Keratinocyte (primary cell): Measurements from ENCODE around the gene CMTM7. TPM values are rescaled to one million over a fixed set of nuclear protein-coding genes. Genes with fewer than 3 reads are reported as not detected.
"Not testable (repeated sequence)": the region's sequence is repeated elsewhere in the genome, so short reads cannot be mapped to it uniquely, and the experiment has no call there.

ENCODE experiments used
- DNase-seq: peaks from one replicate; pipeline ENCODE4 v3.0.0-alpha.2; 2011; ENCODE audit warnings: low read depth, missing footprints, low spot score
- FAIRE-seq: peaks from 2 replicates; lab custom pipeline; 2011; peaks lifted over from hg19 to GRCh38; lab: Jason Lieb, UNC
- H2AFZ ChIP-seq: 2 replicates; pipeline ENCODE4 v1.6.0; 2012; ENCODE audit warnings: low read length, control low read depth, inconsistent platforms; ENCODE audit not compliant: control insufficient read depth
- H3K27ac ChIP-seq: 2 replicates; pipeline ENCODE4 v1.5.1; 2011; ENCODE audit warnings: low read length; ENCODE audit not compliant: control insufficient read depth, insufficient read depth
- H3K27me3 ChIP-seq: 3 replicates; pipeline ENCODE4 v1.6.0; 2011; ENCODE audit warnings: low read length; ENCODE audit not compliant: control insufficient read depth, insufficient read depth; ENCODE audit errors: extremely low read depth
- H3K36me3 ChIP-seq, 2 experiments: 2 replicates in 1 of 2; 3 replicates in 1 of 2; pipeline ENCODE4 v1.5.1; 2011; ENCODE audit warnings: low read length in 2 of 2, mild to moderate bottlenecking in 1 of 2; ENCODE audit not compliant: control insufficient read depth in 2 of 2, insufficient read depth in 2 of 2; ENCODE audit errors: extremely low read depth in 1 of 2
- H3K4me1 ChIP-seq: 3 replicates; pipeline ENCODE4 v1.5.1; 2011; ENCODE audit warnings: low read length; ENCODE audit not compliant: control insufficient read depth, insufficient read depth; ENCODE audit errors: extremely low read depth
- H3K4me2 ChIP-seq: 3 replicates; pipeline ENCODE4 v1.6.0; 2011; ENCODE audit warnings: low read depth, low read length; ENCODE audit not compliant: control insufficient read depth, insufficient read depth; ENCODE audit errors: extremely low read depth
- H3K4me3 ChIP-seq, 3 experiments: fragments of 200-600 bp in 1 of 3; sonication (generic) in 1 of 3; 2 replicates in 2 of 3; 3 replicates in 1 of 3; pipeline ENCODE4 v1.5.1; 2011 to 2016; ENCODE audit warnings: low read length in 3 of 3, mild to moderate bottlenecking in 3 of 3, control low read depth in 2 of 3, inconsistent platforms in 1 of 3, low read depth in 1 of 3, mixed read lengths in 1 of 3, mixed run types in 1 of 3, moderate library complexity in 1 of 3; ENCODE audit not compliant: control insufficient read depth in 2 of 3, insufficient read depth in 2 of 3; ENCODE audit errors: extremely low read depth in 1 of 3
- H3K79me2 ChIP-seq: 2 replicates; pipeline ENCODE4 v1.6.0; 2012; ENCODE audit warnings: low read length; ENCODE audit not compliant: control insufficient read depth, insufficient read depth
- H3K9ac ChIP-seq: 3 replicates; pipeline ENCODE4 v1.6.0; 2011; ENCODE audit warnings: low read length; ENCODE audit not compliant: control insufficient read depth, insufficient read depth; ENCODE audit errors: extremely low read depth
- H3K9me1 ChIP-seq: 3 replicates; pipeline ENCODE4 v1.6.0; 2011; ENCODE audit warnings: low read length; ENCODE audit not compliant: control insufficient read depth, insufficient read depth; ENCODE audit errors: extremely low read depth
- H3K9me3 ChIP-seq: 2 replicates; pipeline ENCODE4 v1.5.1; 2012; ENCODE audit warnings: low read depth, low read length; ENCODE audit not compliant: control insufficient read depth
- H4K20me1 ChIP-seq: 3 replicates; pipeline ENCODE4 v1.6.0; 2011; ENCODE audit warnings: low read length; ENCODE audit not compliant: control insufficient read depth, insufficient read depth; ENCODE audit errors: extremely low read depth
- CTCF ChIP-seq, 3 experiments: IDR thresholded peaks in 1 of 3; conservative IDR thresholded peaks in 1 of 3; optimal IDR thresholded peaks in 1 of 3; 2 replicates in 2 of 3; 3 replicates in 1 of 3; pipeline versions ENCODE3 to v1.5.1; 2011; ENCODE audit warnings: low read length in 3 of 3, mild to moderate bottlenecking in 3 of 3, moderate library complexity in 2 of 3, control low read depth in 1 of 3, inconsistent platforms in 1 of 3; ENCODE audit not compliant: insufficient read depth in 2 of 3; ENCODE audit errors: extremely low read depth in 1 of 3
- EZH2 ChIP-seq: IDR thresholded peaks from one replicate; pipeline ENCODE4 v1.6.1; 2012; ENCODE audit warnings: inconsistent platforms, mild to moderate bottlenecking, low read length, moderate library complexity
- dilution Hi-C: fragments of 300-500 bp; cut with MboI; formaldehyde crosslinking; loops from one replicate; pipeline ENCODE4 v1.7.0; 2020; ENCODE audit warnings: low sequenced_read_pairs; ENCODE audit not compliant: extremely low pct_ligation_motif_present
- polyA plus RNA-seq, 5 experiments: library from polyadenylated mRNA; depleted of rRNA in 3 of 5; stranded (reverse) in 3 of 5; stranded (forward) in 1 of 5; unstranded in 1 of 5; fragments of >200 nt; gene quantifications; 1 replicate in 1 of 5; 2 replicates in 3 of 5; 3 replicates in 1 of 5; pipeline versions ENCODE4 v1.2.1 to v1.2.3, GENCODE V29; 2011 to 2012; ENCODE audit warnings: missing spikeins in 2 of 5, low read depth in 1 of 5, low replicate concordance in 1 of 5

Gene CMTM7
- polyA plus RNA-seq, 1 donor (not counting 4 experiments of a cell fraction or from before 2014, with no cell fraction given) = 47.2 TPM

- H3K9me3 ChIP-seq, H3K9me1 ChIP-seq, H3K27ac ChIP-seq, H3K9ac ChIP-seq, H3K79me2 ChIP-seq, H4K20me1 ChIP-seq, dilution Hi-C loops, H3K27me3 ChIP-seq, DNase-seq, H3K4me2 ChIP-seq, H3K4me3 ChIP-seq, H2AFZ ChIP-seq, FAIRE-seq: not testable (repeated sequence)
- H3K36me3 ChIP-seq = peaks cover 0 to 11% of the 10 kb centered on the region in 2 experiments
- peaks cover 29% of the 10 kb centered on the region for H3K4me1 ChIP-seq
These were observed 73.1 kb downstream of the CMTM7 start for GRCh38 chr3:32464726-32465125.

- DNase-seq, H3K9me3 ChIP-seq, H3K9ac ChIP-seq, H3K79me2 ChIP-seq, H4K20me1 ChIP-seq, H3K4me3 ChIP-seq, H2AFZ ChIP-seq, H3K9me1 ChIP-seq, FAIRE-seq, H3K4me2 ChIP-seq, dilution Hi-C loops, H3K27ac ChIP-seq, H3K27me3 ChIP-seq: not testable (repeated sequence)
- Histone ChIP-seq H3K4me1 (peaks cover 28% of the 10 kb centered on the region), H3K36me3 (peaks cover 0 to 11% of the 10 kb centered on the region in 2 experiments)
These were observed 75.2 kb downstream of the CMTM7 start for GRCh38 chr3:32466808-32467207.

- Histone ChIP-seq H3K36me3 (peaks cover 0 to 11% of the 10 kb centered on the region in 2 experiments), H3K27me3 (no peaks in the 10 kb centered on the region), H4K20me1 (no peaks in the 10 kb centered on the region), H3K9me1 (no peaks in the 10 kb centered on the region), H3K9me3 (no peaks in the 10 kb centered on the region), H3K9ac (no peak overlapping the region), H3K27ac (peak overlapping the region; percentile 20), H3K4me1 (peaks cover 28% of the 10 kb centered on the region), H3K4me3 (no peak overlapping the region), H2AFZ (no peak overlapping the region), H3K4me2 (peak overlapping the region; percentile 51), H3K79me2 (peaks cover 2% of the 10 kb centered on the region)
- dilution Hi-C loops = no loop called here
- FAIRE-seq = no peak
- no peak for DNase-seq
- TF ChIP-seq CTCF (optimal IDR thresholded peaks at IDR 0.05 in 1 of 3, IDR thresholded peaks at IDR 0.05 in 1 of 3, conservative IDR thresholded peaks at IDR 0.05 in 1 of 3; ENCODE audit: extremely low read depth in 1 of 3, insufficient read depth in 2 of 3, low read length in 3 of 3) (peak; percentile 91 to 97 (median 92)), EZH2 (no peak)
These were observed 75.8 kb downstream of the CMTM7 start for GRCh38 chr3:32467333-32468070.
